Stimulated activated CD4-positive, alpha-beta T cell treated with anti-CD3 and anti-CD28 coated beads, Interleukin-12 subunit alpha, Interleukin-12 subunit beta, amount 100 ng/mL, for 4 hours (primary cell): ENCODE results near the gene GRK3.
"Not testable (repeated sequence)": the region's sequence is repeated elsewhere in the genome, so short reads cannot be mapped to it uniquely, and the experiment has no call there.

Experiments used
- DNase-seq: peaks from one replicate; pipeline ENCODE4 v3.0.0-alpha.2; 2020

GRK3 gene

DNA sequence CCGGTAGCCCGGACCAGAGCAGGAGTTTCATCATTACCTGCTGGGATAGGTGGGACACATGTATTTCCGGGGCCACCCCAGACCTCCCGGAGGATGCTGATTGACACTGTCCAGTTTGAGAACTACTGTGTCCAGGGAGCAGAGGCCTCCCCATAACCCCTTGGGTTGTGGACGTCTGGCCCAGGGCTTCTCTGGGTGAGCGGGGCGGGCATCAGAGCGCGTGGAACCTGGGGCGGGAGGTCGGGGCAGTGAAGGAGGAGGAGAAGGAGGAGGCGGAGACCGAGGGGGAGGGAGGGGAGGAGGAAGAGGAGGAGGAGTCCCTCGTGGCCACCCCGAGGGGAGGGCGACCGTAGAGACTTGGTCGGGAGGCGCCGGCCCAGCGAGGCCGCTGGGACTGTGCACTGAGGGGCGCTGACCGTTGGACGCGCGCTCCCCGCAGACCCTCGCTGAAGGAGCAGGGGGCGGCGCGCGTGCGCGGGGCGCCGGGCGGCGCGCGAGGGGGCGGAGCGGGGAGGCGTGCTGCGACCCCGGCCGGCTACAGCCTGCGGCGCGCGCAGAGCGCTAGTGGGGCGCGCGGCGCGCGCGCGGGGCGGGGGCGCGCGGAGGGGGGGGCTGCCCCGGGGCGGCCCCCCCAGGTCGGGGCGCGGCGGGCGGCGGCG lies at the start of gene GRK3:
TSS of gene GRK3 (plus strand) at position 356 of the 659 bp plus-strand sequence. CDS start 366 bp downstream, outside the sequence.
- peak; percentile 63 for DNase-seq

DNA sequence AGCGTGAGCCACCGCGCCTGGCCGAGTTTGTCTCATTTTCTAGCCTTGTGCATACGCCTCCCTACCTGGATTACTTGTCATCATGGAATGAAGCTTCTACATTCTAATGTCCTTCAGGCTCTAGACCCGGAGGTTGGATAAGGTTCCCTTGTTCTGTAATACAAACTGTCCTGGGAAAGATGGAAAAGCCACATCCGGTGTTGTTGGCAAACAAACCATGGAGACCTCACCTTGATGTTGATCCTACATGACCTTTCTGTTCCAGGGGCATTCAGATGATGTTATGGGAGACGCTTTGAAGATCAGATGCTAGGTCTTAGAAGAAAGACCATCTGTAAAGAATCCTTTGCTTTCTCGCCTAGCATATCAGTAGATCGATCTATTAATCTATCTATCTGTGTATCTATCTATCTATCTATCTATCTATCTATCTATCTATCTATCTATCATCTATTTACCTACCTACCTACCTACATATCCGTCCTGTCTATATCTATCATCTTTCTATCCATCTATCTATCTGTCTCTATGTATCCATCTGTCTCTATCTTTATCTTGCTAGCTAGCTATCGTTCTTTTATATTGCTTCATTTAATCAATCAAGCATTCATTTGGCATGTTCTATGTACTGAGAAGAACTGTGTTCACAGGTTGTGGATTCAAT lies 46.3 kb upstream of the GRK3 start:
- DNase-seq: no peak

DNA sequence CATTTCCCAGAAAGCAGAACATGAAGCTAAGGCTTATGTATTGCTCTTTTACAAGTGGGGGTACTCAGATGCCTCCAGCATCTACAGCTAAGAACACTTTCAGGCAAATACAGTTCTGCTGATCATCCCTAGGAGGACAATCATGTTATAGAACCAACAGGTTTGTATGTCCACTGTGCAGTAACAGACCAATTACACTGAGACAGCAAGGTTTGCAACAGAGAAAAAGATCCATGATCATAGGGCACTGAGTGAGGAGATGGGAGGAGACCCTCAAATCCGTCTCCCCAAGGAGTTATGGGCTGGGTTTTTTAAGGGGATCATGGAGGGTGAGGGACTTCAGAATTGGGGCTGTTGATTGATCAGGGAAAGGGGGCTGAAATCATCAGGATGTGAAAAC lies 39.1 kb upstream of the GRK3 start:
- DNase-seq: no peak

DNA sequence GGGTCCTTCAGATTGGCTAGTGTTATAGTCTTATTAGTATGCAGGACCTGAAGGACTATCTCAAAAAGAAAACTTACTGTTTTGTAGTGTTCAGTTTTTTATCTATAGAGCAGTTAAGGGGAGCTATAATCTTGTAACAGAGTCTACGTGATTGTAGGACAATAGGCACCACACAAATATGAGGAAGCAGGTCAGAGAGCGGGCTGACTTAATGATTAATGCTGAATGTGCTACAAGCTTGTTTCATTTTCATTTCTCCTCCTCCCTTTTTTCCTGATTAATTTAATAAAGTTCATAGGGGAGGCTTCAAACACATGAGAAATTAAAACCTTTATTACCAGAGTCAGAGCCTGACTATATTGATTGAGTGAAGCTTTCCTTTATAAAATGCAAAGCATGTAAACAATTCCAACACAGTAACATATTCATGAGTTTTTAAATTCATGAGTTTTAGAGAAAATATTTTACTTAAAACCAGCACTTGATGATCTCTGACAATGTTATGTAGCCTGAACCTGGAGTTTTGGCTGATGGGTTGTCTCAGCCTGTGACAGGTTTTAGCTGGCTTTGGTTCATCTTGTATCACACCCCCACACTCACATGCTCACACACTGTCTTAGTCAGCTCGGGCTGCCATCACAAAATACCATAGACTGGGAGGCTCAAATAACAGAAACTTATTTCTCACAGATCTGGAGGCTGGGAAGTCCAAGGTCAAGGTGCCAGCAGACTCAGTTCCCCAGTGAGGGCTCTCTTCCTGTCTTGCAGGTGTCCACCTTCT lies 38.5 kb upstream of the GRK3 start:
- not testable (repeated sequence) for DNase-seq

DNA sequence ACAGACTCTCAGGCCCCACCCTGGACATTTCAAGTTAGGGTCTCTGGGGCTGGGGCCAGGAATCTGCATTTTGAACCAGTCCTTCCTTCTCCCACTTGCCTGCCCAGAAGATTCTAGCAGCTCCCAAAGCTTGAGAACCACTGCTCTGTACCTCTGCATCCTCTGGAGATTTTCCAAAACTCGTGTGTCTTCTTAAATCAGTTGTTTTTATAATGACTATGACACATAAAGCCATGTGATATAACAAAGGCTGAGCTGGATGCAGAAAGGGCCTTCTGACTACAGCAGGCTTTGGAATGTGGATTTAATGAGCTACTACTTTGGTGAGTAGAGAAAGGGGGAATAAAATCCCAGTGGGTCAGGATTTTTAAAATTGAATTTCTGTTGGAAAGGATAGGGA lies 37.5 kb upstream of the GRK3 start:
- DNase-seq: not testable (repeated sequence)

DNA sequence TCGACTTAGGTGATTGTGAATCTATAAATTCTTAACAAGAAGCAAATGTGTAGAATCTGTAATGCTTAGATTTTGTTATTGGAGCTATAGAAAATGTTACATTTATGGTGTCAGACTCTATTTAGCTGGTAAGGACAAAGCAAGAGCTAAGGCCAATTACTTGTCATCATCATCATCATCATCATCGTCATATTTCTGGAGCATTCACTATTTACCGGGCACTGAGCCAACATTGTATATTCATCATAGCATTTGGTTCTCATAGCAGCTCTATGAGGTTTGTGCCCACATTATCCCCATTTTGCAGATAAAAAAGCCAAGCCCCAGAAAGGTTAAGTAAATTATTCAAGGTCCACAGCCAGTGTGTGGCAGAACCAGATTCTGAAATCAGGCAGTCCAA lies 36.4 kb upstream of the GRK3 start:
- not testable (repeated sequence) for DNase-seq

DNA sequence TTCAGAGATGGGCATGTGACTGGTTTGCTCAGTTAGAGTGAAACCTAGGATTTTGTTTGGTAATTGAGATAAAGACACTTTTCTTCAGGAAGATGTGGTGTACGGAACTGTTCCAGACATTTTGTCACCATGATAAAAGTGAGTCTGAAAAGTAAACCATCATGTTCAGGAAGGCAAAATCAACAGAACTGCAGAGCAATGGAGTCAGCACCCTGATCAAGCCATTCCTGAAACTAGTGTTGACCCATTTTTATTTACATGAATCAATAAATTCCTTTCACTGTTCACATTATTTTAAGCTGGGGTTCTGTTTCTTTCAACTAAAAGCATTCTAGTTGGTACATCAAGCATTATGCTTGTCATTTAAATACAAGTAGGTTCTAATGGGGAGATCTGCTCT lies 35.4 kb upstream of the GRK3 start:
- not testable (repeated sequence) for DNase-seq

DNA sequence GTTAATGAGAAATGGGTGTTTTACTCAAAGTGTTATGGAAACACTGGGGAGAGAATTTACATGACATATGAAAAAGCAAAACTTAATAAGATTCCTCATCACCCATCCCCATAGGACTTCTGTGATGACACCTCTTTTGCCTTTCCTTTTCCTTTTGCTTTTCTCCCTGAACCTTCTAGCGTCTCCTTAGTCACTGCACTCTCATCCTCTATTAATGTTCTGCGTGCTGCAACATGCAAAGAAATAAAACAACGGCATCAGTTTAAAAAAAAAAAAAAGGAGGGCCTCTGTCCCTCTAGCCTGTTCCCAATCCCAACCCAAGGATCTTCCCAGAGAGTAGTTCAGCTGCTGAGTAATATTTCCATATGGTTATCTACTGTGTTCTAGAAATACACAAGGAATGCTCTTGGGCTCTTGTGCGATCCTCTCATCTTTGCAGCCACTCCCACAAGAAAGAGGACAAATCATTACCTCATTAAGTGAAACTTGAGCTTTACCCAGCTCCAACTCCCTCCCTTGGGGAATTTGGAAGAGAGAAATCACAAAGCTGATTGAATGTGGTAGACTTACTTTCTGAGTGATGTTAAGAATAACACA lies 34.8 kb upstream of the GRK3 start:
- DNase-seq: not testable (repeated sequence)

DNA sequence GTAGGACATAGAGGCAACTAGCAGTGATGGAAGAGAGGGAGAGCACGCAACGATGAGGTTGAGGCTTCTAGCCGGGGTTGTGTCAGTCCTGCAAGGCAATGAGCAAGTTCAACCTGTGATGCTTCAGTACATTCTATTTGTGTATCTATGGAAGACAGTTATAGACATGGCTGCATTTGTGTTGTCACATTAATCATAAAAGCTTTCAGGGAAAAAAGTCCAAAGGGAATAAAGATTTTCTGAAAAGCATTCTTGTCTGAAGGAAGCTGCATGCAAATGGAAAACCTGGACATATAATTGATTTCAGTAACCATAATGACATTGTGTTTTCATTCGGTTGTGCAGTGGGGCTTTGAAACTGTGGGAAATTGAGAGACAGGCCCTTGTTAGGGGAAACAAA lies 32.8 kb upstream of the GRK3 start:
- not testable (repeated sequence) for DNase-seq

DNA sequence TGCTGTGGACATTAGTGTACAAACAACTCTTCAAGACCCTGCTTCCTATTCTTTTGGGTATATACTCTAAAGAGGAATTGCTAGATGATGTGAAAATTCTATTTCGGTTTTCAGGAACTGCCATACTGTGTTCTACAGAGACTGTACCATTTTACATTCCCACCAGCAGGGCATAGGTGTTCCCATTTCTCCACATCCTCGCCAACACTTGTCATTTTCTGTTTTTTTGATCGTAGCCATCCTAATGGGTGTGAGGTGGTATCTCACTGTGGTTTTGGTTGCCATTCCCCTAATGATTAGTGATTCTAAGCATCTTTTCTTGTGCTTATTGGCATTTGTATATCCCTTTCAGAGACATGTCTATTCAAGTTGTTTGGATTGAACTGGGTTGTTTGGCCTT lies 29.8 kb upstream of the GRK3 start:
- no peak for DNase-seq

DNA sequence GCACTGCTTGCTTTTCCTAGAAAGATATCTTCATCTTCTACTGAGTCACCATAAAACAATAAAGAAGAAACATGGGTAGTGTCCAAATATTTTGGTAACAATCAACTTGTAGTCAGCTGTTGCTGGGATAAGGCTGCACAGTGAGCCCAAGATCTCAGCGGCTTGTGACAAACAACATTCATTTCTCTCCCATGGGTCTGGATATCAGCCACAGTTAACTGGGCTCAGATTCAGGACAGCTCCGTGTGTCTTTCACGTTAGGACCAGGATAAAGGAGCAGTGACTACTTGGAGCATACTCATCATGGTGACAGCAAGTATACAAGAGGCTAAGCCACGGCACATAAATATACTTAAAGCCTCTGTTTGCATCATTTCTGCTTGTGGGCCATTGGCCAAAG lies 27.9 kb upstream of the GRK3 start:
- DNase-seq: no peak

DNA sequence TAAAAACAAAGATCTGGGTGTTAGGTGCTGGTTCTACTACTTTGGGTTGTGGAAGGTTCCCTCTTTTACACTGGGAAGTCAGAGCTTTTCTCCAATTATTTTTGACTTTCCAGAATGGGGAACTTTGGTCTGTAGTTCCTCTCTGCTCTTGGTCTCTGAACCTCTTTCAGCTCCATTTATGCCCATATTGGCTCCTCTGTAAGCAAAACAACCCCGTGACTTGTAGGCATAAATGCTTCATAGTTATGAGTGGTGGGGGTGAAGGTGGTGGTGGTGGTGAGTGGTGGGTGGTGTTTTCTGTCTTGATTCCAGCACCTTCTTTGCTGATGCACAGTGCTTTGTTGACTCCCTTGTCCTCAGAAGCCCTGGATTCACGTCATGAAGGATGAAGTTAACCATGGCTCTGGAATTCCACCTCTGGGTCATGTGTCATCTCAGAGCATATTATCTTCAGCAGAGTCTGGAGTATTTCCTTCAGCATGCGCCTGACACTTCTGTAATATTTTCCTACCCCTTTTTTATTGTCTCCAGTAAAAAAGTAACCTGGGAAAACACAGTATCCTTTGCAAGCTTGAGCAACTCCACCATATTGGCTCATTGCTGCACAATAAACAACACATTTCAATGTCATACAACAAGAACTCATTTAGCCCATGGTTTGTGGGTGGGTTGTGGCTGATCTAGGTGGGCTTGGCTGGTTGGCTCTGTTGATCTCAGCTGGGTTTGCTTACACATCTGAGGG lies 24.1 kb upstream of the GRK3 start:
- no peak for DNase-seq

DNA sequence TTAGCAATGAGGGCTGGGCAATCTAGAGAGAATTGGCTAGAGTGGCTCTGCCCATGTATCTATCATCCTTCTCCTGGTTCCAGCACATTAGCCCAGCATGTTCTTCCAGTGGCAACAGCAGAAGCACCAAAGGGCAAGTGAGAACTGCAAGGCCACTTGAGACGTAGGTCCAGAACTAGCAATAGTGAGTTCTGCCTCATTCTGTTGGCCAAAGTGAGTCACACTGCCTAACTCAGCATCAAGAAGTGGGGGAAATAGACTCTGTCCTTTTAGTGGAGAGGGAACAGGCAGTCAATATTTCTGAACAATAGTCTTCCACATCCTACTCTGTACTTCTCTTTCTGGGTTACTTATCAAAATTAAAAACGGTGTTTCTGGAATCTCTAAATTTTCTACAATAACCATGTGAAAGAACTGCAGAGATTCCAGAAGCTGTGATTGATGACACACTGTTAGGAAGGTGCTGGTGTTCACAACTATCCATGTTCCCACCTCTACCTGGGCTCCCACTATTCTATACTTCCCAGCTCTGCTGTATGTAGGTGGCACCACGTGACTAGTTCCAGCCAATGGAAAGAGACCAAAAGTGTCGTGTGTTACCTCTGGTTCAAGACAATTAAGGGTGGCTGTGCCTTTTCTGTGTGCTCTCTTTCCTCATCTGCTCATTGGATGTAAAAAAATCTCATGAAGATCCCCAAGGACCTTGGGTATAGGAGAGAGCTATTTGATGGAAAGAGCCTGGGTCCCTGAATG lies 23.4 kb upstream of the GRK3 start:
- DNase-seq: no peak

DNA sequence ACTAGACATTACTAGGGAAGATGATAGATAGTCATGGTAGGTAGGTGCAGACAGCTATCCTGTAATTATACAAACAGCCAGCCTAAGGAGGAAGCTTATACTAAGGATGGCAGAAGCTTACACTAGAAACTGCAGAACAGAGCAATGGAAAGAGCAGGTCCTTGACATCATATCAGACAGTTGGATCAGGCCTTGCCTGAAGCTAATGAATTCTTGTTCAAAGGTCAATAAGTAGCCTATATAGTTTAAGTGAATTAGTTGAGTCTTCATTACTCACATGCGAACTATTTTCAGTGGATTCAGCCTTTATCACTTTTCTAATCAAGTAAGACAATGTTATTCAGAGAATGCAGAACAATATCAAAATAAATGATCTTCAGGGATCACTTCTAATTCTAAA lies 22.3 kb upstream of the GRK3 start:
- no peak for DNase-seq

DNA sequence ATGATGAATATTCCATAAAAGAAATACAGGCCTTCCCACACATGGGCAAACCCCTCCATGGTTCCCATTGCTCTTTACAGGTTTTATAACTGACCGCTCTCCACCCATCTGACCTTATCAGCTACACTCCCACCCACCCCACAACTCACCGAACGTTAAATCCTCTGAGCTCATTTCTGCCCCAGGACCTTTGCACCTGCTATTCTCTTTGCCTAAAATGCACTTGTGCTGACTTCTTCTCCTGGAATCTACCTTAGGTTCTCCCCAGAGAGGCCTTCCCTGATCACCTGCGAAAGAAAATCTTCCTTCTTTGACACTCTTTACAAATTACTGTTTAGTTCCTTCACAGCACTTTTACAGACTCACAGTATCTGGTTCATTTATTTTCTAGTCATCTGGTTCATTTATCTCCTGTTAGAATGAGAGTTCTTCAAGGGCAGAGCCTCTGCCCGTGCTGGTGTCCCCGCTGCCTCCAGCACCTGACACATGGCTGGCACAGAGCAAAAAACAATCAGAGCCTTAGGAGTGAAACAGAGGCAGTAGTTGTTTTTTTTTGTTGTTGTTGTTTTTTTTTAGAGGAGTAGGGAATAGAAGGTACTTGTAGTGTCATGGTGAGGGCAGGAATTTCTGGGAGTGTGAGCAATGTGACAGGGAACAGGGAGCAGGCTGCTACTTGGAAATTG lies 21.6 kb upstream of the GRK3 start:
- DNase-seq: no peak

DNA sequence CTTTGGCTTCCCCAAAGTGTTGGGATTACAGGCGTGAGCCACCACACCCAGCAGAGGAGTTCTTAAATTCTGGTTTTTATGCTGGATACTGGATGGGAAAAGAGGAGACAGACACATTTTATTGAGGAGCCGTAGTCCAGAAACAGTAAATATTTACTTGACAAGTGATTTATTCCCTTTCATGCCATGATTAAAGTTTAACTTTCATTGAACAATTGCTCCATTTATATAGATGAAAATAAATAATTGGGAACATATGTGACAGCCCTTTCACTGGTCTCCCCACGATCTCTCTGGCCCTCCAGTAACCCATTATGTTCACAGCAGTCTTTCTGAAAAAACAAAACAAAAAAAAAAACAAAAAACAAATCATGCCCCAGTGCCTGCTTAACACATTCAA lies 19.3 kb upstream of the GRK3 start:
- DNase-seq: no peak

DNA sequence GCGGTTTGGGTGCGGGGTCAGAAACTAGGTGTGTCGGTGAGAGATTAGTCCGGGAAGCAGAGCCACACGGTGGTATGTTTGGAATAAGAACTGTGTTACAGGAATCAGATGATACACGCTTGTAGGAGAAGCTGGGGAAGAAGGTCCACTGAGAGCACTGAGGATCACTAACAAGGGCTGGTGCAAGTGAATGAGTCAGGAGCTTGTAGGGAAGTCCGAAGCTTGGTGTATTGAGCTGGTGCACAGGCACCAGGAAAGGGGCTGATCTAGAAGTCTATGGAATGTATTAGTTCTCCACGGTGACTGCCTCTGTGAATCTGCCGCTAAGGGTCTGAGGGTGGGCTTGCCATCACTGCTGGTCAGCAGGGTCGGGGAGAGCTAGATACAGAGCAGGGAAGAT lies 18.8 kb upstream of the GRK3 start:
- DNase-seq: no peak

DNA sequence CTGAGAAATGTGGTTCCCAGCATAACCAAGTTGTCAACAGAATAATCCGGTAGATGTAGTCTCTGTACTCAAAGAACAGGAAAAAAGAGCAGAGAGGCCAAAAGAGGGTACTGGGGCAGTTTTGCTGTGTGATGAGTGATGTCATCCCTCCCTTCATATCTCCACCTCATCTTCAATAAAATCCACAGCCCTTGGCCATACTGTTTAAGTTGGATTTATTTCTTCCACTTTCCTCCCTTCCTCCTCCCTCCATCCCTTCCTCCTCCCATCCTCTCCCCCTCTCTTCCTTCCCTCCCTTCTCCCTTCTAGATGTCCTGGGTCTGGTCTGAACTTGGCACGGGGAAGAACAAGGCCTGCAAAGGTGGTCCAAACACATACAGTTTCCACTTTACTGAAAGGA lies 18.2 kb upstream of the GRK3 start:
- no peak for DNase-seq

DNA sequence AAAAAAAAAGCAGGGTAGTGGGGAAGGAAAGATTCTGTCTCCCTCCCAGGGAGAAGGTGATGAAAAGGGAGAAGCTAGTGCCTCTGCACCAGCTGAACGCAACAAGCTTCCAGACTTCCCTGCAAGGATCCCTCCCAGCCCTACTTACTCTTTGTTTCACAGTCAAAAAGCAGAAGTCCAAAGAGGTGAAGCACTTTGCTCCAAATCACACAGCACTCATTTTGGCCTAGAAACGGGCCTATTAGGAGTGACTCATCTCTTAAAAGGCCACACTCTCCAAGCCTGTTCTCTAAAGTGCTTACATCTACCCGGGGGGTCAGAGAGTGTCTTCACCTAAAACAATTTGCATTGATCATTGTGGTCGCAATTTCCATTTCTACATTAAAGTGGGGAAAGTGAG lies 17.7 kb upstream of the GRK3 start:
- DNase-seq: no peak

DNA sequence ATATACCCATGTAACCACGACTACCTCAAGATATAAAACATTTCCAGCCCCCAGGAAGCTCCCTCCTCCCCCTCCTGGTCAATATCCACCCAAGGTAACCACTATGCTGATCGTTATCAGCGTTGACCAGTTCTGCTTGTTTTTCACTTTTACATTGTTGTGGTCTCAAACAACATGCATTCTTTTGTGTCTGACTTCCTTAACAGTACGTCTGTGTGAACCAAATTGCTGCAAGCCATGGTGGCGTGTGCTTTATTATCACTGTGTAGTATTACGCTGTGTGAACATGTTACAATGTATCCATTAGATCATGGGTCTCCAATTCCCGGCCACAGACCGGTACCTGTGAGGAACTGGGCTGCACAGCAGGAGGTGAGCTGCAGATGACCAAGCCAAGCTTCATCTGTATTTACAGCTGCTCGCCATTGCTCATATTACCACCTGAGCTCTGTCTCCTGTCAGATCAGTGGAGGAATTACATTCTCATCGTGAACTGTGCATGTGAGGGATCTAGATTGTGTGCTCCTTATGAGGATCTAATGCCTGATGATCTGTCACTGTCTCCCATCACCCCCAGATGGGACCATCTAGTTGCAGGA lies 15.5 kb upstream of the GRK3 start:
- DNase-seq: no peak

DNA sequence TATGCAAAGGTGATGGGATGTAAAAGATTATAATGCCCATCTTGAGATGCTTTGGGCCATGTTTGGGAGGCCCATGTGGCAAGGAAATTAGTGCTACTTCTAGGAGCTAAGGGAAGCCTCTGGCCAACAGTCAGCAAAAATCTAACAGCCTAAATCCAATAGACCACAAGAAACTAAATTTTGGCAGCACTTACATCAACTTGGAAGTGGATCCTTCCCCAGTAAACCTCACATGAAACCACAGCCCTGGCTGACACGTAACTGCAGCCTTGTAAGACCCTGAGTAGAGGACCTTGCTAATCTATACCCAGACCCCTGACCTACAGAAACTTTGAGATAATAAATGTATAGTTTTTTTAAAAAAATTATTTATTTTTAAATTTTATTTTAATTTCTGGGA lies 13.1 kb upstream of the GRK3 start:
- DNase-seq: no peak
